GM23248 (cell line): ENCODE data around the gene MECP2.

Experiments used
- EZH2 ChIP-seq: fragments of 200-600 bp; sonication (generic); IDR thresholded peaks from 2 replicates; pipeline ENCODE4 v1.6.1; 2018; ENCODE audit warnings: antibody characterized with exemption, mild to moderate bottlenecking; ENCODE audit not compliant: insufficient read depth, poor library complexity, severe bottlenecking
- EZH2phosphoT487 ChIP-seq: fragments of 200-600 bp; sonication (generic); IDR thresholded peaks from 2 replicates; pipeline ENCODE4 v1.6.1; 2018; ENCODE audit warnings: antibody characterized with exemption, moderate library complexity, mild to moderate bottlenecking, low read depth; ENCODE audit not compliant: insufficient read depth

GRCh38 chrX:154059729-154060245, 37.7 kb downstream of the MECP2 start:
- TF ChIP-seq EZH2 (no peak), EZH2phosphoT487 (no peak)
